ENCODE results near the gene BEGAIN. TPM values are rescaled to one million over a fixed set of nuclear protein-coding genes. Genes with fewer than 3 reads are reported as not detected.

The BEGAIN gene
- total RNA-seq, 1 donor from 2014 or later: 1.3 TPM

- TF ChIP-seq CTCF (IDR thresholded peaks at IDR 0.05): no peak
- DNase-seq (no peak), ATAC-seq (no peak)
- H3K36me3 ChIP-seq: no peaks in the 10 kb centered on the region
- intact Hi-C loops (cut with DNase I): no loop called here
- no peaks in the 10 kb centered on the region for H3K4me1 ChIP-seq
- no peak overlapping the region for H3K4me3 ChIP-seq
- peaks cover 26% of the 10 kb centered on the region for H3K27me3 ChIP-seq (ENCODE audit: low read depth)
- no peak overlapping the region for H3K27ac ChIP-seq
- H3K9me3 ChIP-seq: no peaks in the 10 kb centered on the region
Measured at GRCh38 chr14:100609331-100609870, 22.2 kb upstream of the BEGAIN start.

- DNase-seq (no peak), ATAC-seq (no peak)
- Histone ChIP-seq H3K27me3 (ENCODE audit: low read depth) (peaks cover 26% of the 10 kb centered on the region), H3K4me1 (no peaks in the 10 kb centered on the region), H3K4me3 (no peak overlapping the region), H3K9me3 (no peaks in the 10 kb centered on the region), H3K36me3 (no peaks in the 10 kb centered on the region), H3K27ac (no peak overlapping the region)
- no peak for TF ChIP-seq CTCF (IDR thresholded peaks at IDR 0.05)
- intact Hi-C loops (cut with DNase I): no loop called here
Measured at GRCh38 chr14:100608586-100609330, 21.5 kb upstream of the BEGAIN start.

- H3K4me1 ChIP-seq: no peaks in the 10 kb centered on the region
- no peak for DNase-seq
- H3K36me3 ChIP-seq: no peaks in the 10 kb centered on the region
- H3K27me3 ChIP-seq (ENCODE audit: low read depth): peaks cover 26% of the 10 kb centered on the region
- no peaks in the 10 kb centered on the region for H3K9me3 ChIP-seq
- H3K4me3 ChIP-seq: no peak overlapping the region
- intact Hi-C loops (cut with DNase I): no loop called here
- no peak overlapping the region for H3K27ac ChIP-seq
- no peak for TF ChIP-seq CTCF (IDR thresholded peaks at IDR 0.05)
- ATAC-seq: no peak
Measured at GRCh38 chr14:100608064-100608463, 20.8 kb upstream of the BEGAIN start.

GRCh38 chr14:100607611-100607956, 20.4 kb upstream of the BEGAIN start:
- intact Hi-C loops (cut with DNase I): no loop called here
- Histone ChIP-seq H3K4me3 (no peak overlapping the region), H3K36me3 (no peaks in the 10 kb centered on the region), H3K27ac (no peak overlapping the region), H3K4me1 (no peaks in the 10 kb centered on the region), H3K9me3 (no peaks in the 10 kb centered on the region), H3K27me3 (ENCODE audit: low read depth) (peaks cover 26% of the 10 kb centered on the region)
- DNase-seq: no peak
- no peak for TF ChIP-seq CTCF (IDR thresholded peaks at IDR 0.05)
- no peak for ATAC-seq

- Histone ChIP-seq H3K4me3 (no peak overlapping the region), H3K36me3 (no peaks in the 10 kb centered on the region), H3K9me3 (no peaks in the 10 kb centered on the region), H3K27me3 (ENCODE audit: low read depth) (peaks cover 26% of the 10 kb centered on the region), H3K27ac (no peak overlapping the region), H3K4me1 (no peaks in the 10 kb centered on the region)
- ATAC-seq (no peak), DNase-seq (no peak)
- intact Hi-C loops (cut with DNase I): no loop called here
- no peak for TF ChIP-seq CTCF (IDR thresholded peaks at IDR 0.05)
Measured at GRCh38 chr14:100606687-100607610, 19.7 kb upstream of the BEGAIN start.

Measured in lower lobe of right lung (tissue), 2 donors.